Raji (cell line): Measurements from ENCODE around the gene GPR183.

Experiments
- POLR2A ChIP-seq: IDR thresholded peaks from 2 replicates; pipeline ENCODE4 v1.6.1; 2011; ENCODE audit warnings: low read depth, low read length, control low read depth; ENCODE audit not compliant: insufficient read depth

GPR183 gene

GRCh38 chr13:99295488-99296252, 11.5 kb downstream of the GPR183 start:
- TF ChIP-seq POLR2A, result no peak

GRCh38 chr13:99294958-99295357, 12.2 kb downstream of the GPR183 start:
- TF ChIP-seq POLR2A, result no peak

- TF ChIP-seq POLR2A, result no peak
Observed at GRCh38 chr13:99294198-99294597, 13.0 kb downstream of the GPR183 start.

- no peak for TF ChIP-seq POLR2A
Observed at GRCh38 chr13:99293178-99293577, 14.0 kb downstream of the GPR183 start.

GRCh38 chr13:99290894-99291293, 16.3 kb downstream of the GPR183 start:
- no peak for TF ChIP-seq POLR2A

GRCh38 chr13:99289674-99290337, 17.4 kb downstream of the GPR183 start:
- no peak for TF ChIP-seq POLR2A

GRCh38 chr13:99289271-99289670, 17.9 kb downstream of the GPR183 start:
- no peak for TF ChIP-seq POLR2A

- no peak for TF ChIP-seq POLR2A
Observed at GRCh38 chr13:99288089-99288488, 19.1 kb downstream of the GPR183 start.

GRCh38 chr13:99287551-99287950, 19.6 kb downstream of the GPR183 start:
- TF ChIP-seq POLR2A, result no peak

GRCh38 chr13:99285432-99286182, 21.6 kb downstream of the GPR183 start:
- no peak for TF ChIP-seq POLR2A

- no peak for TF ChIP-seq POLR2A
Observed at GRCh38 chr13:99282264-99283231, 24.7 kb downstream of the GPR183 start.

GRCh38 chr13:99281811-99282263, 25.4 kb downstream of the GPR183 start:
- no peak for TF ChIP-seq POLR2A

- TF ChIP-seq POLR2A, result no peak
Observed at GRCh38 chr13:99280166-99280565, 27.0 kb downstream of the GPR183 start.

GRCh38 chr13:99279637-99280036, 27.6 kb downstream of the GPR183 start:
- no peak for TF ChIP-seq POLR2A

GRCh38 chr13:99278843-99279242, 28.4 kb downstream of the GPR183 start:
- TF ChIP-seq POLR2A, result no peak
